ENCODE measurements around the gene ARHGEF2. TPM values are rescaled to one million over a fixed set of nuclear protein-coding genes. Genes with fewer than 3 reads are reported as not detected.

ARHGEF2 gene
- total RNA-seq, 8 experiments from 2014 or later = 44.9 to 112 (median 73.5) TPM

DNA sequence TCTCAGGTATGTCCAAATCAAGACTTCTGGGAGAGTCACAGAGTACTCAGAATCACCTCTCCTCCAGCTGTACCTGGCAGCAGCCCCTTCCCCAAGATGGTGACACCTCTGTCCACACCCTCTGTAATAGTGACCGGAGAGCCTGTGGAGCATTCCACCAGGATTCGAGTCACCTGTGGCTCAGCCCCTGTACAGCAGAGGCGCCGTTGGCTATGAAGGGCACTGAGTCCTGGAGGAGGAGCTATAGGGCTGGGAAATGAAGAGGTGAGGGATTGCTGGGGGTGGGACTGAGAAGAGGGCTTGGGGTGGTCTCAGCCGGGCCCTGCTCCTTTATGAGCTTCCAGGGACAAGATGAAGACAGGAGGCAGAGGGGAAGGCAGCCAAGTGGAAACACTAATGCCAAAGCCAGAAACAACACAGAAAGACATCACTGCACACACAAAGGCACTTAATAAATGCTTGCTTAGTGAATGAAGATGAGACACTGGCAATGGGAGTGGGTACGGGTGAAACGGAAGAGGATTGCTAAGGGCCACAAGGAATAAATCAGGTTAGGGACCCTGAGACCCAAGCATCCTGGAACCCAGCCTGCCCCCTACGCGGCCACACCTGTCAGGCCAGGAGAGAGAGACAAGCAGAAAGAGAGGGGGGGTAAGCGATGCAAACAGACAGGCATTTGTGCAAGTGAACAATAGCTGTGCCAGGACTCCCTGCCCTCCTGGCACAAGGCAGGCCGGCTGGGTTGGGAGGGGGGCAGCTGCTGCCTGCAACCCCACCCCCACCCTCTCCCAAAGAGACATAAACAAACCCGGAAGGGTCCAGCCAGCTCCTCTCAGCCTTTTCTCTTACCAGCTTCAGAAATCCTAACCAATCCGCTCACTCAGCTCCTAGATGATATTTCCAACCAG, 3.9 kb downstream of the ARHGEF2 start:
- H3K4me1 ChIP-seq (replicated peaks in 1 of 2) = peaks cover 50 to 69% of the 10 kb centered on the region in 2 donors
- in situ Hi-C loops (cut with MboI; ENCODE audit: low pct_unique_long_range_greater_than_20kb in 2 of 9, low sequenced_read_pairs in 9 of 9, unreplicated experiment in 9 of 9) = no loop called here

DNA sequence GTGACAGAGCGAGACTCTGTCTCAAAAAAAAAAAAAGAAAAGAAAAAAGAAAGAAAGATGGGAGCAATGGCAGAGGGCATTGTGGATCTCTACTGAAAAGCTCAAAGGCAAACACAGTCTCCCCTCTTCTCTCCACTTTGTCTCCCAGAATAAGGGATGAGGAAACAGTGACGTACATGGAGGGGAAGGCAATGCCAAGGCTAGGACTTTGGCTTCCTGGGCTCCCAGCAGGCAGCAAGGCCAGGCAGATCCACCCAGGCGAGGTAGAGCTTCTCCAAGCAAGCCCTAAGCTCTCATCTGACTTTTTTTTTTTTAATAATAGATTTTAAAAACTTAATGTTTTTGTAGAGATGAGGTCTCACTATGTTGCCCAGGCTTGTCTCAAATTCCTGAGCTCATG, 4.6 kb downstream of the ARHGEF2 start:
- no peak overlapping the region for H3K27ac ChIP-seq
- H3K4me3 ChIP-seq = no peak overlapping the region
- in situ Hi-C loops (cut with MboI; ENCODE audit: low pct_unique_long_range_greater_than_20kb in 2 of 9, low sequenced_read_pairs in 9 of 9, unreplicated experiment in 9 of 9) = no loop called here
- ATAC-seq (replicated peaks in 6 of 8) = no peak
- H3K4me1 ChIP-seq (replicated peaks in 1 of 2) = peaks cover 50 to 69% of the 10 kb centered on the region in 2 donors
- 86 to 100% (median 100%) methylated on average over 1 to 3 of the region's 3 CpGs; no CpG with 5 or more reads in 3 of the 10 experiments for WGBS, 10 experiments

More for the DNA sequence above, 3.9 kb downstream of the ARHGEF2 start:
- H3K27ac ChIP-seq = peak overlapping the region; percentile 85 to 88
- peak overlapping the region; percentile 69 to 87 (median 79) for H3K4me3 ChIP-seq
- ATAC-seq (replicated peaks in 6 of 8) = no peak
- 60 to 100% (median 78%) methylated on average over 1 to 7 of the region's 13 CpGs; no CpG with 5 or more reads in 3 of the 10 experiments for WGBS, 10 experiments

DNA sequence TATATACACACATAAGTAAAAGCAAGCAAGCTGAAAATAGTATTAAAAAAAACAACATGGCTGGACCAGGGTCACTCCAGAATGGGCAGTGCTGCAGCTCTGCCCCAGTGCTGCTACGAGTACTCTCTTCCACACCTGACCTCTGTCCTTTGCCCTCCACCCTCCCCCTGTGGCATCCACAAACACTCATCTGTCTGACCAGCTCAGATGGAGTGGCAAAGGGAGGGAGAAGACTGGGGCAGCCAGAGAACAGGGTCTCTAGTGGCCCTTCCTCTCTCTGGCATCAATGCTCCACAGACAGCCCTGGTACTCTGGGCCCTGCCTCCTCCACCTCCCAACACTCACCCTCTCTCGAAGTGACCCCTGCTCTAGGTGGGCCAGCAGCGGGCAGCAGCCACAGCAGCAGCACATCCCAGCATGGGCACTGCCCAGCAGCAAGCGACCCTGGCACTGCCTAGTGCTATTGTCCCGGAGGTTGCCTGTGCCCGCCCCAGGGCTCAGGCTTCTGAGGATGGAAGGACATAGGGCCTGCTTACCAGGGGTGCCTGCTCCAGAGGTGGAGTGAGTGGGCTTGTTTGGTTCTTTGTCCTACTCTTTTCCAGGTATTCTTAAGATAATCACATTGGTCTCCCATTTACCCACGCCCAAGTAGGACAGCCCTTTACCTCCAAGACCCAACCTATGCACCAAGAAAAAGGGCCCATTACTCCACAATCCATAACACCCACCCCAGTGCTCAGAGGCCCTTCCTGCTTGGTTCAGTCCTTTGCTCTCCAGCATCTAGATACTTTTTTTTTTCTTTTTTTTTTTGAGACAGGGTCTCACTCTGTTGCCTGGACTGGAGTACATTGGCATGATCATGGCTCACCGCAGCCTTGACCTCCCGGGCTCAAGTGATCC, 6.2 kb downstream of the ARHGEF2 start:
- no peak for ATAC-seq (replicated peaks in 6 of 8)
- Histone ChIP-seq H3K27ac (no peak overlapping the region), H3K4me1 (replicated peaks in 1 of 2) (peaks cover 66 to 84% of the 10 kb centered on the region in 2 donors), H3K4me3 (no peak overlapping the region)
- in situ Hi-C loops (cut with MboI; ENCODE audit: low pct_unique_long_range_greater_than_20kb in 2 of 9, low sequenced_read_pairs in 9 of 9, unreplicated experiment in 9 of 9) = no loop called here
- 77 to 100% (median 100%) methylated on average over 2 to 4 of the region's 9 CpGs; no CpG with 5 or more reads in 2 of the 10 experiments for WGBS, 10 experiments

- peak in 7 of 8 experiments; percentile 63 to 92 (median 77) for ATAC-seq (replicated peaks in 6 of 8)
- 25 to 100% (median 55%) methylated on average over 2 to 10 of the region's 11 CpGs; no CpG with 5 or more reads in 2 of the 10 experiments for WGBS, 10 experiments
- Histone ChIP-seq H3K27ac (peak overlapping the region; percentile 15 to 51), H3K4me1 (replicated peaks in 1 of 2) (peaks cover 65 to 85% of the 10 kb centered on the region in 2 donors), H3K4me3 (no peak overlapping the region)
- in situ Hi-C loops (cut with MboI; ENCODE audit: low pct_unique_long_range_greater_than_20kb in 2 of 9, low sequenced_read_pairs in 9 of 9, unreplicated experiment in 9 of 9) = no loop called here
Measured at GRCh38 chr1:155970531-155971167, 7.7 kb downstream of the ARHGEF2 start.

DNA sequence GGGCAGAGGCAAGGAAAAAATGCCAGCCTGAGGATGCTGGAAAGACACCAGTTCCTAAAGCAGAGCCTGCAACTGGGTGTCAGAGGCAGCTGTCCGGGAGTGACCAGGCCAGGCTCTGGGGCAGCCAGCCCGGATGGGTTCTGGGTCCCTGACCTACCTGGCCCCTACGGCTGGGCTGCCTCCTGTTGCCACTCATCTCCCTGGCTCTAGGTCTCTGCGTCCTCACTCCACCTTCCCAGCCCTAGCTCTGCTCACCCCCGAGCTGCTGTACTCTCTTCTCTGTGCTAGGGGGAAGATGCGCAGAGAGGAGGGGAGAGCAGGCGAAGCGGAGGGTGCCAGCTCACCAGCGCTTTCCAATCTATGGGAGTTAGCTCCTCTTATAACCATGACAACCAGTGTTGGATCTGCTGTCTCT, 9.0 kb downstream of the ARHGEF2 start:
- Histone ChIP-seq H3K4me1 (replicated peaks in 1 of 2) (peaks cover 52 to 72% of the 10 kb centered on the region in 2 donors), H3K27ac (no peak overlapping the region)

DNA sequence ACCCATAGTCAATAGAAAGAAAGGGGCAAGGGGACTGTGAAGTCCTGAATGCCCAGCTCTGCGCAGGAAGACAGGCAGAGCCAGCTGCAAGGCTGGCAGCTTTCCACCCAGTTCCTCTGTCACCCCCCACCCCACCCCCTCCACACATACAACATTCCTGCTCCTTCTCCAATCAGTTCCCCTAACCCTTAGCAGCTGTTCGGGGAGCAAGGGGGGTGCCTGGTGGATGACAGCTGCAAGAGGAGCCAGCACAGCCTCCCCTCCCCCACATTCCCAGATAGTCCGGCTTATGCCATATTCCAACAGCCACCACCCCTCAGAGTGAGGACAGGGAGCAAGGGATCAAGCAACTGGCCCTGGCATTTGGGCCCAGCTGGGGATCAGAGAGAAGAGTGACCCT, 9.7 kb downstream of the ARHGEF2 start:
- Histone ChIP-seq H3K4me3 (no peak overlapping the region), H3K27ac (peak overlapping the region; percentile 55 to 76), H3K4me1 (replicated peaks in 1 of 2) (peaks cover 45 to 66% of the 10 kb centered on the region in 2 donors)
- 50 to 67% methylated on average over 1 of the region's 3 CpGs; no CpG with 5 or more reads in 8 of the 10 experiments for WGBS, 10 experiments
- peak in 4 of 8 experiments; percentile 4 to 23 (median 20) for ATAC-seq (replicated peaks in 6 of 8)
- in situ Hi-C loops (cut with MboI; ENCODE audit: low pct_unique_long_range_greater_than_20kb in 2 of 9, low sequenced_read_pairs in 9 of 9, unreplicated experiment in 9 of 9) = no loop called here

More for the DNA sequence above, 9.0 kb downstream of the ARHGEF2 start:
- peak in 1 of 8 experiments; percentile 11 for ATAC-seq (replicated peaks in 6 of 8)
- no peak overlapping the region for H3K4me3 ChIP-seq
- in situ Hi-C loops (cut with MboI; ENCODE audit: low pct_unique_long_range_greater_than_20kb in 2 of 9, low sequenced_read_pairs in 9 of 9, unreplicated experiment in 9 of 9) = no loop called here
- WGBS, 10 experiments = 82 to 100% (median 94%) methylated on average over 2 to 6 of the region's 9 CpGs; no CpG with 5 or more reads in 4 of the 10 experiments

DNA sequence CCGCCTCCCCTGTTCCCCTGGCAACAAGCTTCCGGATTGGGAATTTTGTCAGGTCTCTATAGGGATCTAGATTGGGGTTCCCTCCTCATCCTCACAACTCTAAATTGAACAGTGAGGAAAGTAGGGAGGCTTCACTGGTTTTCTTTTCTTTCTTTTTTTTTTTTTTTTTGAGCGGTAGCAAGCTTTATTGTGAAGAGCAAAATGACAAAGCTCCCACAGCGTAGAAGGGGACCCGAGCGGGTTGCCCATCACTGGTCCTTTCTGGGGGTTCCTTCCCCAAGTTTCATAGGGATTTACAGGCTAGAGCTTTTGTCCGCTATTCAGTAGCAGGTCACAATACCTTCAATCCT, 10.3 kb downstream of the ARHGEF2 start:
- peaks cover 45 to 64% of the 10 kb centered on the region in 2 donors for H3K4me1 ChIP-seq (replicated peaks in 1 of 2)
- peak overlapping the region; percentile 55 to 76 for H3K27ac ChIP-seq
- 50 to 96% (median 82%) methylated on average over 3 to 7 of the region's 7 CpGs; no CpG with 5 or more reads in 1 of the 10 experiments for WGBS, 10 experiments
- in situ Hi-C loops (cut with MboI; ENCODE audit: low pct_unique_long_range_greater_than_20kb in 2 of 9, low sequenced_read_pairs in 9 of 9, unreplicated experiment in 9 of 9) = no loop called here
- H3K4me3 ChIP-seq = no peak overlapping the region
- ATAC-seq (replicated peaks in 6 of 8) = no peak

GRCh38 chr1:155967341-155968050, 10.9 kb downstream of the ARHGEF2 start:
- H3K4me3 ChIP-seq = no peak overlapping the region
- peak overlapping the region; percentile 16 to 76 for H3K27ac ChIP-seq
- peak in 4 of 8 experiments; percentile 15 to 33 (median 28) for ATAC-seq (replicated peaks in 6 of 8)
- 20 to 95% (median 45%) methylated on average over 3 to 7 of the region's 13 CpGs; no CpG with 5 or more reads in 6 of the 10 experiments for WGBS, 10 experiments
- in situ Hi-C loops (cut with MboI; ENCODE audit: low pct_unique_long_range_greater_than_20kb in 2 of 9, low sequenced_read_pairs in 9 of 9, unreplicated experiment in 9 of 9) = no loop called here
- H3K4me1 ChIP-seq (replicated peaks in 1 of 2) = peaks cover 45 to 60% of the 10 kb centered on the region in 2 donors

DNA sequence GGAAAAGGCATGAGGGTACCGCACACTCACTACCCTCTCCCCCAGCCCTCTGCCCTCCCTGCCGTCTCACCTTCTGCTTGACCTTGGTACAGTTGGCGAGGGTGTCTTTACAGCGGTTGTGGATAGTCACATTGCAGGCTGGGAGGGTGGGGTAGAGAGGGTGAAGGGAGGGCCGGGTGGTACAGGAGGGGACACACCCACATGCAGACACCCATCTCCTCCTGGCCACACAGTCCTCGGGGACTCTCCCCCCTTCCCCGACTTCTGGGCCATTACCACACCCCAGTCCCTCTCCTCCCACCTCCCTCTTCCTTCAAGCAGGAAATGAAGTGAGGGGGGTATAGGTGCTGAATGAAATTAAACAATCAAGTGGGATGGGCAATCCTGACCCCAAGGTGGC, 11.6 kb downstream of the ARHGEF2 start:
- 83 to 100% (median 100%) methylated on average over 1 to 3 of the region's 7 CpGs; no CpG with 5 or more reads in 6 of the 10 experiments for WGBS, 10 experiments
- no peak for ATAC-seq (replicated peaks in 6 of 8)
- in situ Hi-C loops (cut with MboI; ENCODE audit: low pct_unique_long_range_greater_than_20kb in 2 of 9, low sequenced_read_pairs in 9 of 9, unreplicated experiment in 9 of 9) = no loop called here
- H3K27ac ChIP-seq = peak overlapping the region; percentile 16 to 76
- no peak overlapping the region for H3K4me3 ChIP-seq
- peaks cover 45 to 53% of the 10 kb centered on the region in 2 donors for H3K4me1 ChIP-seq (replicated peaks in 1 of 2)

GRCh38 chr1:155966135-155966534, 12.2 kb downstream of the ARHGEF2 start:
- WGBS, 10 experiments = 80 to 100% (median 96%) methylated on average over 1 to 6 of the region's 9 CpGs; no CpG with 5 or more reads in 3 of the 10 experiments
- H3K4me3 ChIP-seq = no peak overlapping the region
- no peak overlapping the region for H3K27ac ChIP-seq
- in situ Hi-C loops (cut with MboI; ENCODE audit: low pct_unique_long_range_greater_than_20kb in 2 of 9, low sequenced_read_pairs in 9 of 9, unreplicated experiment in 9 of 9) = no loop called here
- peaks cover 43 to 47% of the 10 kb centered on the region in 2 donors for H3K4me1 ChIP-seq (replicated peaks in 1 of 2)
- ATAC-seq (replicated peaks in 6 of 8) = no peak

DNA sequence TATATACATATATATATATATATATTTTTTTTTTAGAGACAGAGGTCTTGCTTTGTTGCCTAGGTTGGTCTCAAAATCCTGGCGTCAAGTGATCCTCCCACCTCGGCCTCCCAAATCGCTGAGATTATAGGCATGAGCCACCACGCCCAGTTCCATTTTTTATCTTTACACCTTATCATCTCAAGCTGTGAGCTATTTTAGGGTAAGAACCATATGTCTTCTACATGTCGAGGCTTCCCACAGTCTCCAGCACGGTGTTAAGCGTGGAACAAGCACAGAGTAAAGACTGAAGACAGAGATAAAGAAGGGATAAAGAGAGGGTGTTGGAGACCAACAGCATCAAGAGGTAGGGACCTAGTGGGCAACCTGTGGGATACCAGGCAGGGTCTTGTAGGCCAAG, 14.2 kb downstream of the ARHGEF2 start:
- H3K4me3 ChIP-seq = no peak overlapping the region
- WGBS, 10 experiments = 40 to 100% (median 92%) methylated on average over 1 to 7 of the region's 7 CpGs; no CpG with 5 or more reads in 3 of the 10 experiments
- no peak for ATAC-seq (replicated peaks in 6 of 8)
- no peak overlapping the region for H3K27ac ChIP-seq
- H3K4me1 ChIP-seq (replicated peaks in 1 of 2) = peaks cover 24 to 27% of the 10 kb centered on the region in 2 donors
- in situ Hi-C loops (cut with MboI; ENCODE audit: low pct_unique_long_range_greater_than_20kb in 2 of 9, low sequenced_read_pairs in 9 of 9, unreplicated experiment in 9 of 9) = no loop called here

Data from motor neuron (in vitro differentiated cells).